HG03196 (cell line): Measurements from ENCODE around the gene OPCML.

Experiments
- ATAC-seq: cut with Tn5 transposase; IDR thresholded peaks from one replicate; pipeline ENCODE4 v1.9.1; 2021; ENCODE audit not compliant: unreplicated experiment

OPCML gene

GRCh38 chr11:132714859-132715440 is 817.4 kb downstream of the OPCML start:
- ATAC-seq = no peak

GRCh38 chr11:132712466-132712865 is 819.8 kb downstream of the OPCML start:
- ATAC-seq = no peak

GRCh38 chr11:132704781-132705375 is 827.4 kb downstream of the OPCML start:
- no peak for ATAC-seq

- ATAC-seq = no peak
Measured at GRCh38 chr11:132692891-132693290, 839.4 kb downstream of the OPCML start.

- no peak for ATAC-seq
Measured at GRCh38 chr11:132691848-132692550, 840.3 kb downstream of the OPCML start.

GRCh38 chr11:132686886-132687285 is 845.4 kb downstream of the OPCML start:
- ATAC-seq = no peak

GRCh38 chr11:132685174-132685611 is 847.1 kb downstream of the OPCML start:
- ATAC-seq = no peak

GRCh38 chr11:132683602-132684001 is 848.7 kb downstream of the OPCML start:
- no peak for ATAC-seq

GRCh38 chr11:132681971-132682370 is 850.3 kb downstream of the OPCML start:
- ATAC-seq = no peak

GRCh38 chr11:132680584-132680983 is 851.7 kb downstream of the OPCML start:
- ATAC-seq = no peak

- no peak for ATAC-seq
Measured at GRCh38 chr11:132674151-132674550, 858.1 kb downstream of the OPCML start.

GRCh38 chr11:132671851-132672370 is 860.4 kb downstream of the OPCML start:
- ATAC-seq = no peak

GRCh38 chr11:132670921-132671675 is 861.2 kb downstream of the OPCML start:
- ATAC-seq = no peak

GRCh38 chr11:132669949-132670348 is 862.4 kb downstream of the OPCML start:
- no peak for ATAC-seq

- no peak for ATAC-seq
Measured at GRCh38 chr11:132665205-132665604, 867.1 kb downstream of the OPCML start.

GRCh38 chr11:132658696-132659095 is 873.6 kb downstream of the OPCML start:
- ATAC-seq = no peak

- ATAC-seq = no peak
Measured at GRCh38 chr11:132658004-132658403, 874.3 kb downstream of the OPCML start.

GRCh38 chr11:132655187-132655855 is 877.0 kb downstream of the OPCML start:
- ATAC-seq = no peak

- no peak for ATAC-seq
Measured at GRCh38 chr11:132653237-132653636, 879.1 kb downstream of the OPCML start.

GRCh38 chr11:132650969-132651720 is 881.2 kb downstream of the OPCML start:
- no peak for ATAC-seq
